Neural cell (in vitro differentiated cells): ENCODE measurements around the gene RNASE7. TPM values are rescaled to one million over a fixed set of nuclear protein-coding genes. Genes with fewer than 3 reads are reported as not detected.

Source experiments
- H2AFZ ChIP-seq: fragments of 200-600, 300-800 bp; sonication (generic), shearing (Covaris generic); 2 replicates; pipeline ENCODE4 v1.6.0; 2014; ENCODE audit warnings: low read depth, mild to moderate bottlenecking, antibody characterized with exemption, low read length, moderate library complexity
- H3F3A ChIP-seq: fragments of 200-600 bp; shearing (Covaris generic); 2 replicates; pipeline ENCODE4 v1.6.1; 2016; ENCODE audit warnings: mild to moderate bottlenecking, moderate library complexity, mixed read lengths, antibody characterized with exemption, low read length; ENCODE audit not compliant: insufficient read depth, poor library complexity, severe bottlenecking
- H3K27ac ChIP-seq: fragments of 200-600, 300-800 bp; sonication (generic), shearing (Covaris generic); 2 replicates; pipeline ENCODE4 v1.5.1; 2014; ENCODE audit warnings: mild to moderate bottlenecking, low read length, moderate library complexity
- H3K27me3 ChIP-seq: fragments of 300-800, 200-600 bp; sonication (generic), shearing (Covaris generic); 2 replicates; pipeline ENCODE4 v1.6.0; 2014; ENCODE audit warnings: mild to moderate bottlenecking, low read depth, low read length, moderate library complexity; ENCODE audit not compliant: insufficient read depth
- H3K36me3 ChIP-seq: fragments of 300-800, 200-600 bp; sonication (generic), shearing (Covaris generic); 2 replicates; pipeline ENCODE4 v1.5.1; 2014; ENCODE audit warnings: mild to moderate bottlenecking, antibody characterized with exemption, low read length, moderate library complexity; ENCODE audit not compliant: insufficient read depth
- H3K4me2 ChIP-seq: fragments of 300-800, 200-600 bp; sonication (generic), shearing (Covaris generic); 2 replicates; pipeline ENCODE4 v1.6.0; 2014; ENCODE audit warnings: mild to moderate bottlenecking, low read length
- H3K4me3 ChIP-seq: fragments of 300-800, 200-600 bp; sonication (generic), shearing (Covaris generic); 2 replicates; pipeline ENCODE4 v1.5.1; 2014; ENCODE audit warnings: mild to moderate bottlenecking, low read length, moderate library complexity
- H3K79me2 ChIP-seq: fragments of 200-600 bp; shearing (Covaris generic); replicated peaks from 2 replicates; pipeline ENCODE4 v1.6.0; 2014; ENCODE audit warnings: mild to moderate bottlenecking, low read length, moderate library complexity; ENCODE audit not compliant: insufficient read depth
- H3K9ac ChIP-seq: fragments of 300-800, 200-600 bp; sonication (generic), shearing (Covaris generic); 2 replicates; pipeline ENCODE4 v1.6.1; 2016; ENCODE audit warnings: mild to moderate bottlenecking, low read length, mixed read lengths
- H3K9me2 ChIP-seq: fragments of 200-600 bp; shearing (Covaris generic); 2 replicates; pipeline ENCODE4 v1.6.1; 2016; ENCODE audit warnings: mild to moderate bottlenecking, low read length, mixed read lengths; ENCODE audit not compliant: insufficient read depth
- H3K9me3 ChIP-seq: fragments of 200-600, 300-800 bp; sonication (generic), shearing (Covaris generic); 2 replicates; pipeline ENCODE4 v1.6.1; 2016; ENCODE audit warnings: mild to moderate bottlenecking, mixed run types, low read length, moderate library complexity, mixed read lengths
- H4K20me1 ChIP-seq: fragments of 200-600 bp; shearing (Covaris generic); 2 replicates; pipeline ENCODE4 v1.6.1; 2016; ENCODE audit warnings: mild to moderate bottlenecking, mixed run types; ENCODE audit not compliant: insufficient read depth
- EP300 ChIP-seq: fragments of 450-650 bp; conservative IDR thresholded peaks from 2 replicates; pipeline ENCODE4 v1.6.1; 2014; ENCODE audit warnings: antibody characterized with exemption, mild to moderate bottlenecking, moderate library complexity; ENCODE audit not compliant: poor library complexity, severe bottlenecking
- EZH2 ChIP-seq: fragments of 200-600, 300-800 bp; shearing (Covaris generic), sonication (generic); IDR thresholded peaks from 2 replicates; pipeline ENCODE4 v1.6.1; 2014; ENCODE audit warnings: antibody characterized with exemption, low read length, borderline replicate concordance, mild to moderate bottlenecking; ENCODE audit not compliant: insufficient read depth, poor library complexity, severe bottlenecking
- MXI1 ChIP-seq: fragments of 450-650 bp; conservative IDR thresholded peaks from 2 replicates; pipeline ENCODE4 v1.6.1; 2014; ENCODE audit warnings: antibody characterized with exemption, mild to moderate bottlenecking; ENCODE audit not compliant: poor library complexity, severe bottlenecking
- POLR2AphosphoS5 ChIP-seq: IDR thresholded peaks from 2 replicates; pipeline ENCODE4 v1.6.1; 2012
- RAD21 ChIP-seq: fragments of 450-650 bp; conservative IDR thresholded peaks from 2 replicates; pipeline ENCODE4 v1.6.1; 2014; ENCODE audit warnings: antibody characterized with exemption, mild to moderate bottlenecking, moderate library complexity
- SMC3 ChIP-seq: fragments of 450-650 bp; conservative IDR thresholded peaks from 2 replicates; pipeline ENCODE4 v1.6.1; 2014; ENCODE audit warnings: antibody characterized with exemption, mild to moderate bottlenecking, moderate library complexity; ENCODE audit not compliant: poor library complexity
- TAF1 ChIP-seq: IDR thresholded peaks from 2 replicates; pipeline ENCODE4 v1.6.1; 2012; ENCODE audit warnings: low read depth
- polyA plus RNA-seq: library from polyadenylated mRNA; depleted of rRNA; stranded (reverse); fragments of >200 nt; gene quantifications from 2 replicates; pipeline ENCODE4 v1.2.3, GENCODE V29; 2014
- TF ChIP-seq, protein P1 (sequence below): fragments of 450-650 bp; IDR thresholded peaks from 2 replicates; pipeline ENCODE4 v1.5.1; 2014; ENCODE audit warnings: antibody characterized with exemption, mild to moderate bottlenecking, moderate library complexity; ENCODE audit not compliant: poor library complexity, severe bottlenecking
- TF ChIP-seq, protein P2 (sequence below): IDR thresholded peaks from 2 replicates; pipeline ENCODE4 v1.6.1; 2012; ENCODE audit warnings: borderline replicate concordance

Gene RNASE7
- polyA plus RNA-seq, 1 donor from 2014 or later = not detected

DNA sequence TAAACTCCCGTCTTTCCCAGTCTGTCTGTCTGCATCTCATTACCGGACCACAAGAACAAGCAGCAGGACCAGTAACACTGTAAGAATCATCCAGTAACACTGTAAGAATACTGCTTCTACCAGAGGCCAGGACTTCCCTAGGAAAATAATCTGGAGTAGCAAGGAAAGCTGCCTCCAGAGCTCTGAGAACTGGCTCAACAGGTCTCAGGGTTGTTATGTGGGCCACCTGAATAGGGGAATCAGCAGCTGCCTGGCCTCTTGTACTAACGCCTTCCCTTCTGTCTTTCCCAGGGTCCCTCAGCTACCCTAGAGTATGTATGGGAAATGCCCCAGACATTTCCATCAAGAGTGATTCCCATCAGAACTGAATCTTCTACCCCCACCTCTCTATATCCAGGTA is 44.0 kb upstream of the RNASE7 start:
- TF ChIP-seq SMC3 = no peak
- TF ChIP-seq RAD21 = no peak
- TF ChIP-seq POLR2AphosphoS5 = no peak
- TF ChIP-seq EP300 = no peak
- no peak for TF ChIP-seq EZH2
- TF ChIP-seq, protein P1, sequence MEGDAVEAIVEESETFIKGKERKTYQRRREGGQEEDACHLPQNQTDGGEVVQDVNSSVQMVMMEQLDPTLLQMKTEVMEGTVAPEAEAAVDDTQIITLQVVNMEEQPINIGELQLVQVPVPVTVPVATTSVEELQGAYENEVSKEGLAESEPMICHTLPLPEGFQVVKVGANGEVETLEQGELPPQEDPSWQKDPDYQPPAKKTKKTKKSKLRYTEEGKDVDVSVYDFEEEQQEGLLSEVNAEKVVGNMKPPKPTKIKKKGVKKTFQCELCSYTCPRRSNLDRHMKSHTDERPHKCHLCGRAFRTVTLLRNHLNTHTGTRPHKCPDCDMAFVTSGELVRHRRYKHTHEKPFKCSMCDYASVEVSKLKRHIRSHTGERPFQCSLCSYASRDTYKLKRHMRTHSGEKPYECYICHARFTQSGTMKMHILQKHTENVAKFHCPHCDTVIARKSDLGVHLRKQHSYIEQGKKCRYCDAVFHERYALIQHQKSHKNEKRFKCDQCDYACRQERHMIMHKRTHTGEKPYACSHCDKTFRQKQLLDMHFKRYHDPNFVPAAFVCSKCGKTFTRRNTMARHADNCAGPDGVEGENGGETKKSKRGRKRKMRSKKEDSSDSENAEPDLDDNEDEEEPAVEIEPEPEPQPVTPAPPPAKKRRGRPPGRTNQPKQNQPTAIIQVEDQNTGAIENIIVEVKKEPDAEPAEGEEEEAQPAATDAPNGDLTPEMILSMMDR = no peak
- TF ChIP-seq, protein P2, sequence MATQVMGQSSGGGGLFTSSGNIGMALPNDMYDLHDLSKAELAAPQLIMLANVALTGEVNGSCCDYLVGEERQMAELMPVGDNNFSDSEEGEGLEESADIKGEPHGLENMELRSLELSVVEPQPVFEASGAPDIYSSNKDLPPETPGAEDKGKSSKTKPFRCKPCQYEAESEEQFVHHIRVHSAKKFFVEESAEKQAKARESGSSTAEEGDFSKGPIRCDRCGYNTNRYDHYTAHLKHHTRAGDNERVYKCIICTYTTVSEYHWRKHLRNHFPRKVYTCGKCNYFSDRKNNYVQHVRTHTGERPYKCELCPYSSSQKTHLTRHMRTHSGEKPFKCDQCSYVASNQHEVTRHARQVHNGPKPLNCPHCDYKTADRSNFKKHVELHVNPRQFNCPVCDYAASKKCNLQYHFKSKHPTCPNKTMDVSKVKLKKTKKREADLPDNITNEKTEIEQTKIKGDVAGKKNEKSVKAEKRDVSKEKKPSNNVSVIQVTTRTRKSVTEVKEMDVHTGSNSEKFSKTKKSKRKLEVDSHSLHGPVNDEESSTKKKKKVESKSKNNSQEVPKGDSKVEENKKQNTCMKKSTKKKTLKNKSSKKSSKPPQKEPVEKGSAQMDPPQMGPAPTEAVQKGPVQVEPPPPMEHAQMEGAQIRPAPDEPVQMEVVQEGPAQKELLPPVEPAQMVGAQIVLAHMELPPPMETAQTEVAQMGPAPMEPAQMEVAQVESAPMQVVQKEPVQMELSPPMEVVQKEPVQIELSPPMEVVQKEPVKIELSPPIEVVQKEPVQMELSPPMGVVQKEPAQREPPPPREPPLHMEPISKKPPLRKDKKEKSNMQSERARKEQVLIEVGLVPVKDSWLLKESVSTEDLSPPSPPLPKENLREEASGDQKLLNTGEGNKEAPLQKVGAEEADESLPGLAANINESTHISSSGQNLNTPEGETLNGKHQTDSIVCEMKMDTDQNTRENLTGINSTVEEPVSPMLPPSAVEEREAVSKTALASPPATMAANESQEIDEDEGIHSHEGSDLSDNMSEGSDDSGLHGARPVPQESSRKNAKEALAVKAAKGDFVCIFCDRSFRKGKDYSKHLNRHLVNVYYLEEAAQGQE = no peak
- Histone ChIP-seq H3K27me3 (no peaks in the 10 kb centered on the region), H3K9me3 (no peaks in the 10 kb centered on the region), H3K9ac (no peak overlapping the region), H3K4me3 (no peak overlapping the region), H4K20me1 (no peaks in the 10 kb centered on the region), H3K9me2 (no peaks in the 10 kb centered on the region), H3K4me2 (no peak overlapping the region), H3F3A (no peaks in the 10 kb centered on the region), H3K36me3 (peaks cover 4% of the 10 kb centered on the region), H2AFZ (no peak overlapping the region), H3K79me2 (no peaks in the 10 kb centered on the region), H3K27ac (no peak overlapping the region)

DNA sequence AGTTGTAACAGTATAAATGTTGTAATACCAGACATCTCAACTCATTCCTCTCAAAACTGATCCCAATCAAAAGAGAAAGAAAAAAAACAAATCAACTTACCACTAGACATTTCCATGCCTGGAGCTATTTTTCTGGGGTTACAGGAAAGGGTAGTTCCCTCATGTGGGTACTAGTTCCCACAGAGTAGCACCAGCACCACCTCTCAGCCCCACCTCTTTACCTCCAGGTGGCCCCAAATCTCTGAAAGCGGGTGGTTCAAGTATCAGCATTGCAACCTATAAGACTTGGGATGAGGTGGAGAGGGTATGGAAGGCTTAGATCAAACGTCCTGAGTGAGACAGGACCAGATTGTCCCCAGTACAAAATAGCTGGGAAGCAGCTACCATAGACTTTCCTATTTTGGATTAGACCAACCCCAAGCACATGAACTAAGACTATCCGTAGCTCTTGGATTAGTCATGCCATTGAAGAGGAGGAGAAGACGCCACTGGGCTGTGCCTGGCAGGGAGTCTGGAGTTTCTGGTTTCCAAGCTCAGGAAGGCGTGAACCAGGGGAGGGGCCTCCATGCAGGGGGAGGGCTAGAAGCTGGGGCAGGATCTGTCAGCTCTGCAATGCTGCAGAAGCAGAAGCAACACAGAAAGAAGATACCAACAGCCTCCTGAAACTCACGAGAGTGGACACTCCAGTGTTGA is 43.3 kb upstream of the RNASE7 start, which contains the start of gene SLC39A2:
Gene SLC39A2, plus strand, starts transcription at position 620 of the 693 bp plus-strand sequence. CDS start 154 bp downstream, outside the sequence.
- TF ChIP-seq MXI1 (no peak), EP300 (no peak), RAD21 (no peak), EZH2 (no peak), TAF1 (no peak), SMC3 (no peak), POLR2AphosphoS5 (no peak)
- TF ChIP-seq, protein P1 = no peak
- TF ChIP-seq, protein P2 = no peak
- H3K27ac ChIP-seq = no peak within 1 kb of the TSS
- H3K36me3 ChIP-seq = peaks cover 4% of the 10 kb centered on the region
- H3K9me2 ChIP-seq = no peaks in the 10 kb centered on the region
- no peaks in the 10 kb centered on the region for H3F3A ChIP-seq
- no peaks in the 10 kb centered on the region for H3K79me2 ChIP-seq
- H3K9ac ChIP-seq = no peak within 1 kb of the TSS
- no peaks in the 10 kb centered on the region for H3K27me3 ChIP-seq
- H2AFZ ChIP-seq = no peak within 1 kb of the TSS
- H3K4me3 ChIP-seq = no peak within 1 kb of the TSS
- H4K20me1 ChIP-seq = no peaks in the 10 kb centered on the region
- H3K4me2 ChIP-seq = no peak within 1 kb of the TSS
- no peaks in the 10 kb centered on the region for H3K9me3 ChIP-seq
